Measurements from ENCODE around the gene BASP1. TPM values are rescaled to one million over a fixed set of nuclear protein-coding genes. Genes with fewer than 3 reads are reported as not detected.

BASP1 gene
- total RNA-seq, 1 experiment from 2014 or later = not detected

DNA sequence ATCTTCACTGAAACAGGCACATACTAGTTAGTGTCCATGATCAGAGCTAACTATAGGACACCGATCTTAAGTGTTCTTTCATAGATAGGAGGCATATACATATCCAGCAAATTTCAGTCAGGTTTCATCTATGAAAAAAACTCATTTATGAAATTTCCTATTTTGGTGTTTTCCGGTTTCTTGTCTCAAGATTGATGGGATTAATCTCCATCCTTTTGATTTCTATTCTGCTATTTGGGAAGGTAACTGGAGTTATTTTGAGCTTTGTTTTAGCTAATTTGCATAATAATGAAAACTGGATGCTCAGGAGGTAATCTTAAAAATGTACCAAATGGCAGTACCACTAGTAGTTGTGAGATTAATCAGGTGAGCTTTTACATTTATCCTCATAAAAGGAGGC, 62.1 kb downstream of the BASP1 start:
- TF ChIP-seq, protein P1, sequence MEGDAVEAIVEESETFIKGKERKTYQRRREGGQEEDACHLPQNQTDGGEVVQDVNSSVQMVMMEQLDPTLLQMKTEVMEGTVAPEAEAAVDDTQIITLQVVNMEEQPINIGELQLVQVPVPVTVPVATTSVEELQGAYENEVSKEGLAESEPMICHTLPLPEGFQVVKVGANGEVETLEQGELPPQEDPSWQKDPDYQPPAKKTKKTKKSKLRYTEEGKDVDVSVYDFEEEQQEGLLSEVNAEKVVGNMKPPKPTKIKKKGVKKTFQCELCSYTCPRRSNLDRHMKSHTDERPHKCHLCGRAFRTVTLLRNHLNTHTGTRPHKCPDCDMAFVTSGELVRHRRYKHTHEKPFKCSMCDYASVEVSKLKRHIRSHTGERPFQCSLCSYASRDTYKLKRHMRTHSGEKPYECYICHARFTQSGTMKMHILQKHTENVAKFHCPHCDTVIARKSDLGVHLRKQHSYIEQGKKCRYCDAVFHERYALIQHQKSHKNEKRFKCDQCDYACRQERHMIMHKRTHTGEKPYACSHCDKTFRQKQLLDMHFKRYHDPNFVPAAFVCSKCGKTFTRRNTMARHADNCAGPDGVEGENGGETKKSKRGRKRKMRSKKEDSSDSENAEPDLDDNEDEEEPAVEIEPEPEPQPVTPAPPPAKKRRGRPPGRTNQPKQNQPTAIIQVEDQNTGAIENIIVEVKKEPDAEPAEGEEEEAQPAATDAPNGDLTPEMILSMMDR (IDR thresholded peaks at IDR 0.05; ENCODE audit: unreplicated experiment) = no peak
- BruUV-seq (replicated peaks) = no TSS peak
- DNase-seq = no peak
- Mint-ChIP-seq H3K4me3 (ENCODE audit: low read depth, unreplicated experiment) (no peak overlapping the region), H3K27me3 (ENCODE audit: unreplicated experiment) (peaks cover 39% of the 10 kb centered on the region), H3K4me1 (ENCODE audit: low read depth, unreplicated experiment) (no peaks in the 10 kb centered on the region), H3K36me3 (ENCODE audit: insufficient read depth, unreplicated experiment) (no peaks in the 10 kb centered on the region), H3K27ac (ENCODE audit: unreplicated experiment) (no peak overlapping the region), H3K9me3 (ENCODE audit: low read depth, unreplicated experiment) (no peaks in the 10 kb centered on the region)
- intact Hi-C loops (cut with micrococcal nuclease; ENCODE audit: unreplicated experiment) = no loop called here
- CTCF ChIA-PET = no interaction called here

DNA sequence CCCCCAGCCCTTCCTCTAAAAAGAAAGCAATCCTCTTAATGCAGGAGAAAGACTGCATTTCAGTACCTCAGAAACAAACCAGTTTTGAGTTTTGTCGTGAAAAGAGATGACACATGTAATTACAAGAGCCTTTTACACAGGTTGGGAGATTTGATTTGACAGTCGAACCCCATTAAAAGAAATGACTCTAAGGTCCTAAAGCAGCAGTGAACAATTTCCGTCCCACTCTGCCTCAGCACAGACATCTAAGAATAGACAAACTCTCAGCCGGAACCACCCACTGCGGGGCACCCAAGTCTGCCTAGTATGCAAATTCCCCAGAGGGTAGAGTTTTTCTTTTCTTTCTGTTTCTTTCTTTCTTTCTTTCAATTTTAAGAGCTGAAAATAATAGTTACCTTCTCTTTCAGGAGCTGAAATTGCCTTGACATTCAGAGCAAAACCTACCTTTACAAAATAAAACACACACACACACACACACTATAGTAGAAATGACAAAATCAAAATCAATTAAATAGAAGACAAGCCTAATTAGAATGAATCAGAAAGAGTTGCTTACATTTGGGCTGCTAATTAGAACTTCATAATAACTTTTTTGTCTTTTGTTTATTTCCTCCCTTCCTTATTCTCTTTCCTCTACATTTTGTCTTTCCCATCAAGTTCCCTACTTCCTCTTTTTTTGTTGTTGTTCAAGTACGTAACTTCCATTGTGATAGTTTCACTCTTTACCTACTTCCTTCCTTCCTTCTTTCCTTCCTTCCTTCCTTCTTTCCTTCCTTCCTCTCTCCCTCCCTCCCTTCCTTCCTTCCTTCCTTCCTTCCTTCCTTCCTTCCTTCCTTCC, 65.1 kb downstream of the BASP1 start:
- intact Hi-C loops (cut with micrococcal nuclease; ENCODE audit: unreplicated experiment) = no loop called here
- no peaks in the 10 kb centered on the region for H3K36me3 Mint-ChIP-seq (ENCODE audit: insufficient read depth, unreplicated experiment)
- peaks cover 25% of the 10 kb centered on the region for H3K27me3 Mint-ChIP-seq (ENCODE audit: unreplicated experiment)
- DNase-seq = no peak
- no peak overlapping the region for H3K4me3 Mint-ChIP-seq (ENCODE audit: low read depth, unreplicated experiment)
- H3K27ac Mint-ChIP-seq (ENCODE audit: unreplicated experiment) = no peak overlapping the region
- TF ChIP-seq, protein P1 (IDR thresholded peaks at IDR 0.05; ENCODE audit: unreplicated experiment) = no peak
- H3K4me1 Mint-ChIP-seq (ENCODE audit: low read depth, unreplicated experiment) = no peaks in the 10 kb centered on the region
- no TSS peak for BruUV-seq (replicated peaks)
- CTCF ChIA-PET = interaction anchor here (0.7 kb wide), 1 partner anchor 37 kb away, joined by 3 read pairs; no protein-coding TSS in a partner anchor
- no peaks in the 10 kb centered on the region for H3K9me3 Mint-ChIP-seq (ENCODE audit: low read depth, unreplicated experiment)

DNA sequence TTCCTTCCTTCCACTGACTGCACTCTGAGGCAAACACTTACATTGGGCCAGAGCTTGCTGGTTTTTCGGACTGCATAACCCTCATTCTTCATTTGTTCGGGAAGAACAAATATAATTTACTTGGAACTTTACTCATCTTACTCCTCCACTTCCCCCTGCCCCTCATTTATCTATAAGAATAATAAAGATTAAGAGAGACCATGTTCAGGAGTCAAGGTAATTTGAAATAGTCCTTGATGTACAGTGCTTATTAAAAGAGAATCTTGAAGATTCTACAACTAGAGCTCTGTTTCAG, 65.6 kb downstream of the BASP1 start:
- Mint-ChIP-seq H3K36me3 (ENCODE audit: insufficient read depth, unreplicated experiment) (no peaks in the 10 kb centered on the region), H3K4me1 (ENCODE audit: low read depth, unreplicated experiment) (no peaks in the 10 kb centered on the region), H3K9me3 (ENCODE audit: low read depth, unreplicated experiment) (peaks cover 2% of the 10 kb centered on the region), H3K4me3 (ENCODE audit: low read depth, unreplicated experiment) (no peak overlapping the region), H3K27me3 (ENCODE audit: unreplicated experiment) (peaks cover 25% of the 10 kb centered on the region), H3K27ac (ENCODE audit: unreplicated experiment) (no peak overlapping the region)
- no peak for DNase-seq
- intact Hi-C loops (cut with micrococcal nuclease; ENCODE audit: unreplicated experiment) = no loop called here
- TF ChIP-seq, protein P1 (IDR thresholded peaks at IDR 0.05; ENCODE audit: unreplicated experiment) = no peak
- no TSS peak for BruUV-seq (replicated peaks)
- CTCF ChIA-PET = interaction anchor here (0.7 kb wide), 1 partner anchor 37 kb away, joined by 3 read pairs; no protein-coding TSS in a partner anchor

DNA sequence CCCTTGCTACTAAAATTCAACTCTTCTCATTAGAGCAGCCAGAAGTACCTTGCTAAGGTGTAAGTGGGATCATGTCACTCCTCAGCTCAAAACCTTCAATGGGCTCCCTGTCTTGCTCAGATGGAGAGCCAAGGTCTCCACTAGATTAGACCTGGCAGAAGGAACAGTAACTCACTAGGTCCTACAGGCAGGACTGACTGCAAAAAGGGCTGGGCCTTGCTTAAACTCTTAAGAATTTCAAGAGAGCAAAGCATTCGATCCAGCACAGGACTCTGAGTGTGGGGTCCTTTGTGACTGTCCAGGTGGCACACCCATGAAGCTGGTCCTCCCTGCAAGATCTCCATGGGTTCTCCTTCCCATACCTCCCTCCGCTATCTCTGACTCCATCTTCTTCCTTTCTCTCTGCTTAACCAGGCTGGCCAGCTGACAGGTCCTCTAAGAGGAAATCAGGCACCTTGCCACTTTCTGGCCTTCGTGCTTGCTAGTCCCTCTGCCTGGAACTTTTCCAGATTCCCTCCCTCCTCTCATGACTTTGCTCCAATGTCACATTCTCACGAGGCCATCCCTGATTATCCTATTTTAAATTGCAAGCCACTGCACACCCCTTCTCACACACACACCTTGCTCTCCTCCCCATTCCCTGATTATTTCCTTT, 70.2 kb downstream of the BASP1 start:
- intact Hi-C loops (cut with micrococcal nuclease; ENCODE audit: unreplicated experiment) = no loop called here
- no peak for DNase-seq
- BruUV-seq (replicated peaks) = no TSS peak
- Mint-ChIP-seq H3K27ac (ENCODE audit: unreplicated experiment) (no peak overlapping the region), H3K4me3 (ENCODE audit: low read depth, unreplicated experiment) (no peak overlapping the region), H3K36me3 (ENCODE audit: insufficient read depth, unreplicated experiment) (no peaks in the 10 kb centered on the region), H3K27me3 (ENCODE audit: unreplicated experiment) (peaks cover 44% of the 10 kb centered on the region), H3K4me1 (ENCODE audit: low read depth, unreplicated experiment) (no peaks in the 10 kb centered on the region), H3K9me3 (ENCODE audit: low read depth, unreplicated experiment) (peaks cover 4% of the 10 kb centered on the region)
- CTCF ChIA-PET = no interaction called here
- TF ChIP-seq, protein P1 (IDR thresholded peaks at IDR 0.05; ENCODE audit: unreplicated experiment) = no peak
